DMS114 treated with DMSO at 0.1 percent for 48 hours (cell line): ENCODE results near the gene AHDC1.

Experiments
- DNase-seq: peaks from one replicate; lab custom pipeline; 2025; ENCODE audit not compliant: unreplicated experiment; lab: John Stamatoyannopoulos, UW

Gene AHDC1

GRCh38 chr1:27536010-27536757, 67.8 kb downstream of the AHDC1 start:
- DNase-seq = no peak

DNA sequence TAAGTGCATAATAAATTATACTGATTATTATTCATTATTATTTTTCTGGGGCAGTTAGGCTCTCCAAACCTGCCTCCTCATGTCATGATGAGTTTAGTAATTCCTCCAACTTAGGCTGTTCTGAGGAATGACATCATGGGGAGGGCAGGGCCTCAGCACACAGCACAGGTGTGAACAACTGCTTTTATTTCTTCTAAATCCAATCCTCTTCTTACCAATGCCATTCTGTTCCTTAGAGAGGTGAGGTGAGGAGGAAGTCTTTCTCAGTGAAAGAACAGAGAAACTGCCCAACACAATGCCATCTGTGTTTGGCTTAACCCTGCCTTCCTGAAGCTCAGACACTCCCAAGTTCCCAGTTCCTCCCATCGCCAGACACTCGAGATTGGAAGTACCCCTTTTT, 68.6 kb downstream of the AHDC1 start:
- DNase-seq = no peak

DNA sequence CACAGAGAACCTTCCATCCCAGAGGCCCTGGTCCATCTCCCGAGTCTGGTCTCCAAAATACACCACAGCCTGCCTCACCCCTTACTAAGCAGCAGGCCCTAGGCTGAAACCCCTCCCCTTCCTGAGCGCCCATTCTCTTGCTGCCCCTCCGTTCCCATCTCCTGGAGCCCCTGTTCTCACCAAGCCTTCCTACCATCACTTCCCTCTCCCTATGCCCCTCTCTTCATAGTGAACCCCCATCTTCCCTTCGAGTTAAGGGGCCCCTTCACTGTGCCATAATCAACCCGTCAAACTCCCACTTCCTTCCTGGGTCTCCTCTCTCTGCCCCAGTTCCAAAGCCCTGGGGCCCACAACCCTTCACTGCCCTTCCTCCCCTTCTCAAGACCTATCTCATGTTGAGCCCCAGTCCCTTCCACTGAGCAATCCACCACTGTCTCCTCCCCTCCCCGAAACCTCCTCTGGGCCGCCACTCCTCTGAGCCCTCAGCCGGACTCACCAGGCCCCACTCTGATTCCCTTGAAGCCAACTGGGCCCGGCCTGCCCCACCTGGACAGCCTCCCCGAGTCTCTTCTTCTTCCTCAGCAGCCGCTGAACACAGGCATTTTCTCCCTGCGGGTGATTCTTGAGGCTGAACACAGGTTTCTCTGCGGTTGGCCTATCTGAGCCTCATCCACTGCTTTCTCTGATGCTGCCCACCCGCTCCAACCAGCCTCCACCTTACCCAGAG, 71.8 kb downstream of the AHDC1 start:
- DNase-seq = no peak

DNA sequence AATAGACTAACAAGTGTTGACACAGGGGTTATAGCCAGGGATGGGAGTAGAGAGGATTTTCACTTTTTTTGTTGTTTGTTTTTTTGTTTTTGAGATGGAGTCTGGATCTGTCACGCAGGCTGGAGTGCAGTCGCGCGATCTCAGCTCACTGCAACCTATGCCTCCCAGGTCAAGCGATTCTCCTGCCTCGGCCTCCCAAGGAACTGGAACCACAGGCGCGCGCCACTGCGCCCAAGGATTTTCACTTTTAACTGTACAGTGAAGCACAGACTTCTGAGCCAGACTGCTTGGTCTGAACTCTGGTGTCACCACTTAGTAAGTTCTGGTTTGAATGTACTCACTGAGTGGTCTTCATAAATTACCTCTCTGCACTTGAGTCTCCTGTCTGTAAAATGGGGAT, 73.8 kb downstream of the AHDC1 start:
- DNase-seq = no peak

DNA sequence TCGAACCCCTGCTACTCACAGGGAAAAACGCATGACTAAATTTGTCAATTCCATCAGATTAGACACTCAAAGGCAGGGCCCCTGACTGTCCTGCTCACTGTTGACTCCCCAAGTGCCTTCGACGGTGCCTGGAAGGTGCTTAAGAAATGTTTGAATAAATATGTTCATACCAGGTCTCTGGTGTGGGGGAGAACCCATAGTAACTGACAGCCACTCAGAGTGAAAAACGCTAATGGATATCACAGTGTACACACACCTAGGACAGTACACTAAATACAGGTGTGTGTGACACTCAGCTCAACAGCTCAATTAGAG, 74.3 kb downstream of the AHDC1 start:
- no peak for DNase-seq

- no peak for DNase-seq
Observed at GRCh38 chr1:27528818-27529703, 74.9 kb downstream of the AHDC1 start.

GRCh38 chr1:27527890-27528817, 75.8 kb downstream of the AHDC1 start:
- no peak for DNase-seq

DNA sequence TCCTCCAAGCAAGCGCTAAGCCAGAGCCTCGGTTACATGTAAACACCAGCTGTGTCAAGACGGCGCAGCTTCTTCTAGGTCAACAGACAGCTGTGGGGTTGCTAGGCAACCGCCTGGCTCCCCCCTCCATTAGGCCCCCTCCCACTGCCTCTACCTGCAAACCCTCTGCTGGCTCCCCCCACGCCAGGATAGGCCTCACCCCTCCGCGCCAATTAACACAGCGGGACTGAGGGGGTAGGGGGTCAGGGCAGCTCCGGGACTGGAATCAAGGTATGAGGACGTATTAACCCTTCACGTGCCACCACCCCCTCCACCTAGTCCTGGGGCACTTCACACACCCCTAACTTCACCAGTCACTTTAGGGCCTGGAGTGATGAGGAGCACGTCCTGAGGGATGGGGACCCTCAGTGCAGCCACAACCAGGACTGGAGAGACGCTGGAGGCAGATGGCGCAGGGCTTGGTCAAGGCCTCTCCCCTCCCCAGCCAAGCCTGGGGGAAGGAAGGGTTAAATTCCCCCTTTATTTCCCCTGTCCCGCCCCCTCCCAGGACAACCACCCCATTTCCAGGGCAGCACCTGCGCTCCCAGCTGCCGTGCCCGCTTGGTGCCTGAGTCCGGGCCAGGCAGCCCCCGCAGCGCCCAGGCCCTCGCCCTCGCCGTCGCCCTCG, 76.6 kb downstream of the AHDC1 start:
- DNase-seq = no peak

DNA sequence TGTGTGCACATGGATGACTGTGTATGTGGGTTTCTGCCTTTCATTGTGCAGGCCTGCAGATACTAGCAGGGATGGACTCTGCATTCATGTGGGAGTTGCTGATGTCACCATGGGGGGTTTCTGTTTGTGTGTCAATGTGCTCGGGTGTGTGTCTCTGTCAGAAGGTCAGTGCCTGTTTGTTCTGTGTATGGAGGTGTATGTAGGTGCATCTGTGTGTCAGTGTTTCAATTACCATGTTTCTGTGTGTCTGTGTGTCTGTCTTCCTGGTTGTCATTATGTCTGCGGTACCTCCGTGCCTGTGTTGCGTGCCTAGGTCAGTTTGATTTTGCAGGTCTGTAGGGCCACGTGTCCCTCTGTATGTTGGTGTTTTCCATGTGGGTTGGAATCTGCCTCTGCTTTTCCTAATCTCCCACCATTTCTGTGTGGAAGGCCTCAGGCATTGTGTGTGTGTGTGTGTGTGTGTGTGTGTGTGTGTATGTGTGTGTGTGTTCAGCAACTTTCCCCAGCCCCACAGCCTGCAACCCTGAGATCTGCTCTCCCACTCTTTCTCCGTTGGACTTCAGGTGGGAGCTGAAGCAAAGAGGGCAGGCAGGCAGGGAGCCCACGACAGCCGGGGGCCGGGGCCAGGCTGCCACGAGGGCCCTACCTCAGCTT, 77.2 kb downstream of the AHDC1 start:
- DNase-seq = no peak

DNA sequence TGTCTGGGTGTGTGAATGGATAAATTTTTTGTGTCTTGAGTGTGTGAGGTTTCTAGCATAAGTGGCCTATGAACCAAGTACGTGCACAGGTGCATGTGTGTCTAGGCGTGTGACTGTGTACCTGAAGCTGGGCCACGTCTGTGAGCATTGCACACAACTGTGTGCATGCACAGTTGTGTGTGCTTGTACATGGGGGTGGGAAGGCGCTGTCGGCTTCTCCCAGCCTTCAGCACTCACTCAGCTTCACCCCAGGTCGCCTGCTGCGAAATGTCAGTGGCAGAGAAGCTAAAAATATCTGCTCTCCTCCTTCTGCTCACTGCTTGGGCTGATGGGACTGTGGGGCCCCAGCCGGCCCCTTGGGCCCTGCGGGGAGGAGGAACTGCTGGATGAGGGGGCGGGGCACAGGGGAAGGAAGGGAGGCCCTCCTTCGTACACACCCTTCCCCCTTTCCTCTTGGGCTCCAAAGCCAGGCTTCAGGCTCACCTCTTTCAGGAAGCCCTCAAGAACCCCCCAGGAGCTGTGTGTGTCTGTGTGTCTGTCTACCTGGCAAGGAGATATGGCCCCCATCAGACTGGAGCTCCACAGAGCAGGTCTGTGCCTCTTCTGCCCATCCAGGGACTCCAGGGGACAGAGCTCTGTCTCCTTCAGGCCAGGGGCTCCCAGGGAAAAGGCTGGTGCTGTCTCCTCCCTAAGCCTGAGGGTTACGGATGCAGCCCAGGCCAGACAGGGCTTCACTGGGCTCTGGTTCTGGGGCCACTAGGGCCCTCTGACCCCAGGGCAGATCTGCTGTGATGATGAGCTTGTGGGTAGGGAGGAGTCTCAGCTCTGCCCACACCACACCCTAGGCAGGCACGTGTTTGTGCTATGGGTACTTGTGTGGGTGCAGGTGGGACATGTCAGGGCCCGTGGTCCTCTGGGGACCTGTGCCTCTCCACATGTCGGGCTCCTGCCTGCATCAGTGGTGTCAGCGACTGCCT, 78.4 kb downstream of the AHDC1 start:
- no peak for DNase-seq

GRCh38 chr1:27523337-27524020, 80.5 kb downstream of the AHDC1 start:
- DNase-seq = no peak

DNA sequence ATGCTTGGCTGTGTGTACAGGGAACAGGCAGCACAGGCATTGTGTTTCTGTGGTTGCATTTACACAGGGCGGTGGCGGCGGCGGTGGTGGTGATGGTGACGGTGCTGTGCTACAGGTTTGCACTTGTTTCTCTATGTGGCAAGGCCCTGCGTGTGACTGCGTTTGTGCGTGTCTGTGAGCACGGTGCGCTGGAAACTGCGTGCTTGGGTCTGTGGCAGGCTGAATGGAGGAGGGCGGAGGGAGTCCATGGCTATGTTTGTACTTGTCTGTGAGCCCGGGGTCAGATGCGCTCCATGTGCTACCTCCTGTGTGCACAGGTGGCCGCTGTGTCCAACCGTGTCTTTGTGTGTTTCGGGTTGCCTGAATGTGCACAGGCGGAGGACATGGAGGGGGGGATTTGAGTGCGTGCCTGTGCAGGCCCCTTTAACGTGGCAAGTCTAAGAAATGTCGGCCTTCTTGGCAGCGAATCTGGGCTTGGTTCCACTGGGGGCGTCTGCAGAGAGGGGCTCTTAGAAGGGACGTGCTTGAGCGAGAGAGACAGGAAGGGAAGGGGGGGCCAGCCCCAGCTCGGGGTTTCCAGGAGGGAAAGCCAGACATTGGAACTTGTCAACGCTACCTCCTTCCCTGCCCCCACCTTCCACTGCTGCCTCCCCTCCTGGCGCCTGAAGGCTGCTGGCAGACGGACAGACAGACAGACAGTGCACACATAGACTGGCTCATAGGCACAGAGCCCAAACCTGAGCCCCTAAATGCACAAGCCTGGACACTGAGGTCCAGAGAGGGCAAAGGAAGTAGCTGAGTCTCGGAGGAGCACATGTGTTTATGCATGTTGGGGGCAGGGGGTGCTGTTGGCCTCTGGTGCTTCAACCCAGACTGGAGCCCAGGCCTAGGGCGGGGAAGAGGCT, 81.3 kb downstream of the AHDC1 start:
- no peak for DNase-seq

DNA sequence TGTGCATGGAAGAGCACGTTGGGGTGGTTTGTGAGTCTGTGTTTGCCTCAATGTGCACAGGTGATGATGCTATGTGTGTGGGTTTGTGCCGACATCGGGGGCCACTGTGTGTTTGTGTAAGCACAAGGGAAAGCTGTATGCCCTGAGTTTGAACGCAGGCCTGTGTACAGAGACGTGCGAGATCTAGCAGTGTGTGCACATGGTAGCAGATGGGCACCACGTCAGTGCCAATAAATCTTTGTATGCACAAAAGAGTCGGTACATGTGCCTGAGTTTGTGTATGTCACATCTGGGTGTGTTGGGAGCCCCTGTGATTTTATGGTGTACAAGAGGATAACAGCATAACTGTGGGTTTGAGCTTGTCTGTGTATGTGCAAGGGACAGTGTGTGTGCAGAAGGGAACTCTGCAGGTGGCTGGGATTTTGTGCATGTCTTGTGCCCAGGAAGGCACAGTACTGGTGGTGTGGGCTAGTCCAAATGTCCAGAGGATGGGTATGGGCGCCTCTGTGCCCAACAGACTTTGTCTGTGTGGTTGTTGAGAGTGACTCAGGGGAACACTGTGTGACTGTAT, 82.0 kb downstream of the AHDC1 start:
- no peak for DNase-seq

GRCh38 chr1:27521336-27521831, 82.6 kb downstream of the AHDC1 start:
- no peak for DNase-seq

DNA sequence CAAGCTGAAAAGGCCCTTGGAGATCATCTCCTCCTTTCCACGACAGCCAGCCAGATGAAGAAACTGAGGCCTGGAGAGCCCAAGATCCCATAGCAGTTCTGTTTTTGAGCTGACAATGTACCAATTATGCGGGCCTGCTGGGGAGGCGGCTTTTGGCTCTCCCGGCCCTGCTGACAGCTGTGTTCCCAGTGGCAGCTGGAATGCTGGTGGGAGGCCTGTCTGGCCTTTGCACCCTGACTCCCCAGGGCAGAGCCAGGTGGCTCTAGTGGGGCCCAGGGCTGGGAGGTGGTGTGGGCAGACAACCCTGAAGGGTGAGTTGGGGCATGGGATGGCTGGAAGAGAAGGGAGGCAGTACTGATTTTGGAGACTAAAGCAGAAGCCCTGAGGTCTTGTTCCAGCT, 83.3 kb downstream of the AHDC1 start:
- no peak for DNase-seq
